SK-N-MC (cell line): ENCODE data around the gene PCYT2.

Experiments used
- DNase-seq: peaks from one replicate; pipeline ENCODE4 v3.0.0-alpha.2; 2011; ENCODE audit warnings: low read depth, low spot score
- H3K27ac ChIP-seq: fragments of 200-600 bp; sonication (generic); 2 replicates; pipeline ENCODE4 v1.5.1; 2016; ENCODE audit warnings: mixed run types
- H3K36me3 ChIP-seq: fragments of 200-600 bp; sonication (generic); 2 replicates; pipeline ENCODE4 v1.6.1; 2017; ENCODE audit warnings: antibody characterized with exemption, low read length, mixed read lengths; ENCODE audit not compliant: insufficient read depth
- H3K4me3 ChIP-seq: fragments of 200-600 bp; sonication (generic); 2 replicates; pipeline ENCODE4 v1.5.1; 2016
- H3K9ac ChIP-seq: fragments of 200-600 bp; sonication (generic); 2 replicates; pipeline ENCODE4 v1.8.0; 2017; ENCODE audit warnings: mixed run types, mixed read lengths; ENCODE audit not compliant: insufficient read length
- H3K9me3 ChIP-seq: fragments of 200-600 bp; sonication (generic); 2 replicates; pipeline ENCODE4 v1.6.1; 2017; ENCODE audit warnings: low read depth, mild to moderate bottlenecking, antibody characterized with exemption, low read length, moderate library complexity, mixed read lengths
- EZH2 ChIP-seq: fragments of 200-600 bp; sonication (generic); IDR thresholded peaks from one replicate; pipeline ENCODE4 v1.6.1; 2017; ENCODE audit warnings: antibody characterized with exemption
- FOXP2 ChIP-seq: optimal IDR thresholded peaks from 2 replicates; pipeline ENCODE3; 2011; ENCODE audit warnings: mild to moderate bottlenecking, moderate library complexity; ENCODE audit not compliant: insufficient read depth; ENCODE audit errors: extremely low read length, control extremely low read depth
- POLR2AphosphoS5 ChIP-seq: IDR thresholded peaks from 2 replicates; pipeline ENCODE4 v1.6.1; 2012; ENCODE audit warnings: mild to moderate bottlenecking, low read depth, low read length, borderline replicate concordance

Gene PCYT2

DNA sequence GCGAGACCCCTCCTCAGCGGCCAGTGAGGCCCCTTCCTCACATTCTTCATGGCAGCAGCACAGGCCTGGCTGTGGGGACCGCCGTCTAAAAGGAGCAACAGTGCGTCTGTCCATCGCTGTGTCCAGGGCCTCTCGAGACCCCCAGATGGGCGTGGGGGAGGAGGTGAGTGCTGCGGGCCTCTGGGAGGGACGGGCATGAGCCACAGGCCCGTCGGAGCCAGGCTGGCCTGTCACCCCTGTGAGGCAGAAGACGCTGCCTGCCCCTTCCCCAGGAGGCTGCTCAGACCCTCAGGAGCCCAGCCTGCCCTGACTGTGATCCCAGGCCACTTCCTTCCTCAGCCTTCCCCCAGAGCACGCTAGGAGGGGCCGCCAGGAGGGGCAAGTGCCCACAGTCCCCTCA is 28.0 kb upstream of the PCYT2 start:
- TF ChIP-seq POLR2AphosphoS5 (no peak), FOXP2 (no peak)
- H3K36me3 ChIP-seq = peaks cover 5% of the 10 kb centered on the region; the same call in 1 of the 2 replicates
- H3K9ac ChIP-seq = no peak overlapping the region
- no peak overlapping the region for H3K27ac ChIP-seq
- H3K4me3 ChIP-seq = no peak overlapping the region
- no peaks in the 10 kb centered on the region for H3K9me3 ChIP-seq
- DNase-seq = no peak

GRCh38 chr17:81935709-81936084 is 24.5 kb upstream of the PCYT2 start:
- DNase-seq = no peak
- no peak overlapping the region for H3K27ac ChIP-seq
- H3K4me3 ChIP-seq = peak overlapping the region; percentile 95
- no peak for TF ChIP-seq POLR2AphosphoS5
- no peak for TF ChIP-seq FOXP2
- TF ChIP-seq EZH2 = no peak
- peaks cover 5% of the 10 kb centered on the region; the same call in 1 of the 2 replicates for H3K36me3 ChIP-seq
- peak overlapping the region; percentile 47 for H3K9ac ChIP-seq
- H3K9me3 ChIP-seq = no peaks in the 10 kb centered on the region

GRCh38 chr17:81934850-81935708 is 23.9 kb upstream of the PCYT2 start:
- Histone ChIP-seq H3K27ac (no peak overlapping the region), H3K36me3 (peaks cover 5% of the 10 kb centered on the region; the same call in 1 of the 2 replicates), H3K9me3 (no peaks in the 10 kb centered on the region), H3K4me3 (no peak overlapping the region), H3K9ac (no peak overlapping the region)
- DNase-seq = no peak
- TF ChIP-seq FOXP2 (no peak), POLR2AphosphoS5 (no peak), EZH2 (no peak)

DNA sequence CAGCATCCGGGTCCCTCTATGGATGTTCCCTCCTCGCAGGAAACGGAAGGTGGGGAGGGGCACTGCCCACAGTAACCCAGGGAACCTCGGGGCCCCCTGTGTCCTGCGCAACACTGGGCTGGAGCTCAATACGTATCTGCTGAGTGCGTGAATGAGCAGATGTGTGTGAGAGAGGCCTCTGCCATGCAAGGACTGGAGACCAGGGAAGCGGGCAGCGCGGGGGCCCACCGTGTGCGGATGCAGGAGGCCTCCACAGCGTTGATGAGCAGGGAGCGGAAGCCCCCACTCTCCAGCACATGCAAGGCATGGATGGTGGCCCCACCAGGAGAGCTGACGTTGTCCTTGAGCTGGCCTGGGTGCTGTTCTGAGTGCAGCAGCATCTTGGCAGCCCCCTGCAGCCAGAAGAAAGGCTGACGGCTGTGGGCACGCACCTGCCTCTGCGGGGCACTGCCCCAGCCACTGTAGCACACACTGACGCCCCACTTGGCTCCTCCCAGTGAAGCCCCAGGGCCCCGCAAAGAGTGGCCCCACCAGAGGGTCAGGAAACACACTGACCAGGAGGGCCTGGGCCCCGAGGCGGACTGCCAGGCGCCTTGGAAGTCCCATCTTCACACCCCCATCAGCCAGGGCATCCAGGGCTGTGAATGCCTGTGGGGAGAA is 23.0 kb upstream of the PCYT2 start:
- peaks cover 5% of the 10 kb centered on the region; the same call in 1 of the 2 replicates for H3K36me3 ChIP-seq
- no peak overlapping the region for H3K9ac ChIP-seq
- no peak for TF ChIP-seq FOXP2
- TF ChIP-seq POLR2AphosphoS5 = no peak
- no peak for TF ChIP-seq EZH2
- H3K4me3 ChIP-seq = no peak overlapping the region
- H3K27ac ChIP-seq = no peak overlapping the region
- H3K9me3 ChIP-seq = no peaks in the 10 kb centered on the region
- DNase-seq = no peak

- H3K9me3 ChIP-seq = no peaks in the 10 kb centered on the region
- no peak overlapping the region for H3K9ac ChIP-seq
- no peak for TF ChIP-seq EZH2
- no peak for TF ChIP-seq FOXP2
- peak; percentile 27; the same call in 1 of the 2 replicates for TF ChIP-seq POLR2AphosphoS5
- H3K27ac ChIP-seq = no peak overlapping the region
- DNase-seq = no peak
- peaks cover 5% of the 10 kb centered on the region; the same call in 1 of the 2 replicates for H3K36me3 ChIP-seq
- H3K4me3 ChIP-seq = no peak overlapping the region
These were observed 22.0 kb upstream of the PCYT2 start for GRCh38 chr17:81933178-81933699.

DNA sequence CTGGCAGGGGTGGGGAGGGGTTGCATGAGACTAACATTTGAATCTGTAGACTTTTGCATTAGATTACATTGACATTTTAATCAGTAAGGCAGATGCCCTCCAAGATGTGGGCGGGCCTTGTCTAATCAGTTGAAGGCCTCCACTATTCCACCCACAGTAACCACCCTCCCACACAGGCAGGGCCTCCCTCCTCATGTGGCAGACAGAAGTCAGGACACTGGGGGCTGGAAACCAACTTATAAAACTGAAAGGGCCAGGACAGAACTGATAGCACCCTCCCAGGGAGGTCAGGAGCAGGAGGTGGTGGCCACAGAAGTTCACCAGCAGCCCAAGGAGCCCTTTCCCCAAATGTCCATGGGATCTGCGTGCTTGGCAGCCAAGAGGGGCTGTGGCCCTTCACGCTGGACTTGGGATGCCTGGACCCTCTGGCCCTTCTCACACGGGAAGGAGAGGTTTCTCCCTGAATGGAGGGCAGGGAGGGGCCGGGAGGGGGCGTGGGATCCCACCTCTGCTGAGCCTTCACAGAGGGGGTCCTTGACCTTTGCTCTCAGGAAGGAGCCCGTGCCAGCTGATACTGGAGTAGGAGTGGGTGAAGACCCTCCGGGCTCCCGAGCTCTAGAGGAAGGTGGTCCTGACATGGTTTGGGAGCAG is 21.3 kb upstream of the PCYT2 start:
- Histone ChIP-seq H3K27ac (no peak overlapping the region), H3K9ac (no peak overlapping the region), H3K4me3 (no peak overlapping the region), H3K9me3 (no peaks in the 10 kb centered on the region), H3K36me3 (peaks cover 5% of the 10 kb centered on the region; the same call in 1 of the 2 replicates)
- TF ChIP-seq FOXP2 (no peak), EZH2 (no peak), POLR2AphosphoS5 (peak; percentile 2; the same call in 1 of the 2 replicates)
- DNase-seq = no peak

GRCh38 chr17:81931557-81932332 is 20.5 kb upstream of the PCYT2 start:
- Histone ChIP-seq H3K36me3 (peaks cover 5% of the 10 kb centered on the region; the same call in 1 of the 2 replicates), H3K9ac (no peak overlapping the region), H3K4me3 (no peak overlapping the region), H3K9me3 (no peaks in the 10 kb centered on the region), H3K27ac (no peak overlapping the region; the same call in 1 of the 2 replicates)
- TF ChIP-seq EZH2 (no peak), FOXP2 (no peak), POLR2AphosphoS5 (peak; percentile 70)
- DNase-seq = no peak
